CD4-positive, alpha-beta T cell treated with Interleukin-4 for 1 hour (primary cell): ENCODE measurements around the gene MITF.
"Not testable (repeated sequence)": the region's sequence is repeated elsewhere in the genome, so short reads cannot be mapped to it uniquely, and the experiment has no call there.

Experiments
- DNase-seq, 2 donors: peaks; one replicate each; pipeline ENCODE4 v3.0.0-alpha.2; 2020 to 2022

Gene MITF

GRCh38 chr3:69879051-69879450 is 139.8 kb downstream of the MITF start:
- no peak for DNase-seq

- DNase-seq, result no peak
Measured at GRCh38 chr3:69880069-69880640, 140.9 kb downstream of the MITF start.

- no peak for DNase-seq
Measured at GRCh38 chr3:69881051-69881450, 141.8 kb downstream of the MITF start.

GRCh38 chr3:69881756-69882428 is 142.6 kb downstream of the MITF start:
- DNase-seq, result no peak

DNA sequence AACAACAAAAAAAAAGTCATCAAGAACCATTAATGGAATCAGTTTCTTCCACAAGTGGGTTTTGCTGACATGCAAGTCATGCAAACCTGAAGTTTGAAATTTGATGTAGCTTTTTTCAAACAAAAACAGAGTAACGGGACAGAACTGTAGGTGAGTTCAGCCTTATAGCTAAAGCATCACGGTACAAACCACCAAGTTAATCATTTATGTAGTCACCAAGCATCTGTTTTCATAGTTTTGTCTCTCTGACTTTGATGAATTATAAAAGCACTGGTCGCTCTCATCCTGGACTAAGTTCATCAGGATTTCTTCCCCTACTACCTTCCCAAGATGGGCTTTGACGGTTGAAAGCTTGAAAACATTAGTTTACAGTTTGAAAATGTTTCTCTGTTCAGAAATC is 143.3 kb downstream of the MITF start:
- no peak for DNase-seq

GRCh38 chr3:69888040-69888942 is 149.0 kb downstream of the MITF start:
- no peak for DNase-seq

- DNase-seq, result no peak
Measured at GRCh38 chr3:69888943-69889315, 149.7 kb downstream of the MITF start.

DNA sequence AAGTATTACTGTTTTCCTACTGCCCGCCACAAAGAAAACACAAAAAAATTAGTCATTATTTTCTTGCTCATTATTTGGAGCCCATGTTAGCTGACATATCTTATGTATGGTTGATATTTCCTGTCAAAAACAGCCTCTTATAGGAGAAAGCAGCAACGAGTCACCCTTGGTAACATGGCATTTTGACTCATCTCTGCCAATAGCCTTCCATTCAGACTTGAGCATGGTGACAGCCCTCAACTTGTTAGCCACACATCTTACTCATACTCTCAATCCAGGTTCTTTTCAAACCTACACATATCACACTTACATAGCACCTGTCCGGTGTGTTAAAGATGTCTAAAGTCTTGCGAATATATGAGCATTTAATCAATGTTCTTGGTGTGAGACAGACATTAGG is 150.8 kb downstream of the MITF start:
- no peak for DNase-seq

DNA sequence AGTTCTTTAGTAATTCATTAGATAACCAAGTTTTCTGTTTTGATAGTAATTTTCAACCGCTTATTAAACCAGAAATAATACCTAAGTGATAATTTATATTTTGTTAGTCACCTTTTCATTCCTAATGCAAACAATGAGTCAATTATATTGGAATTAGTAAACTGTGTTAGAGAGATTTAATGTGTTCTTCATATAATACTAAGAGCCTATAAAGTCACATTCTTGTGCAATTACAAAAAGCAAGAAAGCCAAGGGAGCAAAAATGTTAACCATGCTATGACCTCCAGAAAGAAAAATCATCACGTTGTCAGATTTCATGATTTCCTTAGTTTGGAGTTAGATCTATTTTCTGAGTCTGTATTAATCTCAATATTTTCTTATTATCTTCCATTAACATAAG is 151.4 kb downstream of the MITF start:
- no peak for DNase-seq

- DNase-seq, result no peak
Measured at GRCh38 chr3:69892706-69893105, 153.4 kb downstream of the MITF start.

DNA sequence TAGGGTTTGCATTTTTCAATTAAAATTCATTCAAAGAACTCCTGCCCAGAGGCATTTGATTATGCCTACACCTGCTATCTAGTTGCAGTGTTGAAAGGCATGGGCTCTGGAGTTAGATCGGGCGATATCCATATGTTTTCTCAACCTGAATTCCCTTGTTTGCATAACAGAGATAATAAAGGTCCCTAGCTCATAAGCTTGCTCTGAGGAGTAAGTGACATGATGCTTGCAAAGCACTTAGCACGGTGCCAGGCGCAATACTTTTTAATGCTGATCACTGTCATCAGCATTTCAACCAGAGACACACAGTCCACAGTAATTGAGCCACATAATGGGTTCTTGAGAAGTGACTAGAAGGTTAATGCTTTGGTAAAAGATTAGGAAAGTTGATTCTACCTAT is 154.0 kb downstream of the MITF start:
- DNase-seq, result no peak

DNA sequence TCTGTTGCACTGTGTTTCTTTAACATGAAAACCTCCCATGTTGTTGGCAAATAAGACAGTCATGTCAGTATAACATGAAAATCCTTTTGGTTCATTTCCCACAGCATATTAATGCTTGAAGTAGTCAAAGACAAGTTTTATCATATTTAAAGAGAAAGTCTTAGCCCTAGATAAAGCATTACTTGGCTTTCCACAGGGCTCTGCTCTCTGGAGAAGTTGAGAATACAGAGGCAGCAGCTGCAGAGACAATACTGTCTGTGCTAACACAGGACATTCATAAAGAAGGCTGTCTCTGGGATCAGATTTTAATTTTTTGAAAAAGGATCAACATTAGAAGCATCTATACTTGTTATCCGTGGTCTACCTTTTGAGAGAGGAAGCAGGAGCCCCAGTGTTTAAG is 156.8 kb downstream of the MITF start:
- DNase-seq, result no peak

GRCh38 chr3:69900331-69900730 is 161.1 kb downstream of the MITF start:
- no peak for DNase-seq

DNA sequence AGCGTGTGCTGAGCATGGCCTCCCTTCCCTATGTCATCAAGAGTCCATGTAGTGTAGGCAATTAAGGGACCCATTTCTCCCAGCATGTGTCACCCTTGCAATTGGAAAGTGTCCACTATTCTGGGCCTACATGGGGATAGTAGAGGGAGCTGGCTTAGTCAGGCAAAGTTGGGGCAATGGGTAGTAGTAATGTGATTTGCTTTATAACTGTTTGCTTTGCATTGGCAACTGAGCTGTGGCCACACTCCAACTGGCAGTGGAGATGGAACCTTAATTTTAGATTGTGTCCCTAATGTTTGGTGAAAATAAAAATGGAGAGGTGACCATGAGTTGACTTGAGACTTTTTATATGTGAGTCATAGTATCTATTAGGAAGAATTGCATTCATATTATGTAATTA is 162.5 kb downstream of the MITF start:
- no peak for DNase-seq

DNA sequence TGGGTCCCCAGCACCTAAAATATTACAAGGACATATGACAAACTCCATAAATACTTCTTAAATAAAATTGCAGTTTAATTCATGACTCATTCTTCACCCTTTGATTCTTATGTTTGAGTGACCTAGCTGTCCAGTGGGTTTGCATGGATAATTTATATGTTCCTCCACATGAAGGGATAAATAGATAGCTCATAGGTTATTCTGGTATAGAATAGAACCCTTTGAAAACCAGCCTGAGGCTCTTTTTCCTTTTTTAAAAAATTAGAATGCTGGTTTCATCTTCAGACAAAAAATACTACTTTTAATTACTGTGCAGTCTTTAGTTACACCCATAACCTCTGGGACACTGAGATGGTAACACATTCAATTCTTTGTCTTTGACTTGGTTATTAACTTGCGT is 163.1 kb downstream of the MITF start:
- DNase-seq, result no peak

GRCh38 chr3:69906351-69906966 is 167.2 kb downstream of the MITF start:
- no peak for DNase-seq

DNA sequence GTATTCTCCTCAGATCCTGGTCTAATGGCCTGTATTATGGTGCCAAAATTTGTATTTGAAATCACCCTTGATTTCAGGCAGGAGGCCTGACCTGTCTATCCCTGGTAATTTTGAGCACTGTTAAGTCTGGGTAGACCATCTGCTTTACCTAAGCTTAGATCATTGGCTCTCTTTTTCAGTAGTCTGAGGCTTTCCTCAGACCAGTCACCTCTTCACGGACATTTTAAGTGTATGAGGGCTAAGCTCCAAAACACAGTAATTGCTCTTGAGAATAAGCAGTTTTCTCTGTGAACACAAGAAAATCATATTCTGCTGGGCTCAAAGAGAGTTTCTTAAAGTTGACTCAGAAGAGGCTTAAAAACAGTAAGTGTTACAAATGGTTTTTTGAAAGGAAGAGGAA is 168.3 kb downstream of the MITF start:
- DNase-seq, result no peak

DNA sequence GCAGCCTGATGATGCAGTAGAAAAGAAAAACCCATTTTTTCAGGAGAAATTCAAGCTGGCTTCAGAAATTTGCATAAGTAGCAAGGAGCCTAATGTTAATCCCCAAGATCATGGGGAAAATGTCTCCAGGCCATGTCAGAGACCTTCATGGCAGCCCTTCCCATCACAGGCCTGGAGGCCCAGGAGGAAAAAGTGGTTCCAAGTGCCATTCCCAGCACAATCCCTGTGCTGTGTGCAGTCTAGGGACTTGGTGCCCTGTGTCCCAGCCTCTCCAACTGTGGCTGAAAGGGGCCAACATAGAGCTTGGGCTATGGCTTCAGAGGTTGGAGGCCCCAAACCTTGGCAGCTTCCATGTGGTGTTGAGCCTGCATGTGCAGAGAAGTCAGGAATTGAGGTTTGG is 170.6 kb downstream of the MITF start:
- DNase-seq, result not testable (repeated sequence)

DNA sequence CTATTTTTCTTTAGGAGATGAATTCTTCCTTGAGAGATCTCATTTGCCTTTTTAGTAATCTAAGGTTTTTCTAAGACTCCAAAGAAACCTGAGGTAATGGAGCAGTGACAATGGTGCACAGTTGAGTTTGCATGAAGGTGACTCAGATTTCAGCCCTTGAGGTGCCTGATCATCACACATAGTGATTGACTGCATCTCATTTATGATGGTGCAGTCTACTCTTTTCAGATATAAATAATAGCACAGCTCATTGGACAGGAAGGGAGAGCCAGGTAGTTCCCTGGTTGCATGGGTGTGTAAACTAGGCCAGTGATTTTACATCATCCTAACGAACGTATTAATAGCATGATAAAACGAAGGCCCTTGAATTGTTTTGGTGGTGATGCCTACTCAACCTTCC is 174.2 kb downstream of the MITF start:
- no peak for DNase-seq

DNA sequence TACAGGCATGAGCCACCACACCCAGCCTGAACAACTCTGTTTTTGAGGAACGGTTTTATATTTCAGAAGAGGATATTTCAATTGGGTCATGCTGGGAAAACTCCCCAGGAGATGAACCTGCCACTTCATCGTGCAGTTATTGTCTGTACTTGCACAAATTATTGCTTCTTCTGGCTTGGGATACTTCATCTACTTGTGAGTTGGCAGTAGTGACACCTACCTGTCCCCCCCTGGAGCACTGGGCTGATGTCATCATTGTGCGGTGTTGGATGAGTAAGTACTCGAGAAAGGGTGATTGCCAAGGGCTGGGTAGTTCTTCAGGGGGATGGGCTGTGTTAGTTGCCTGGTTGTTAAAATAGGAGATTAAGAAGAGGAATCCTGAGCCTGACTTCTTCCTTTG is 175.1 kb downstream of the MITF start:
- DNase-seq, result no peak

GRCh38 chr3:69915726-69916125 is 176.5 kb downstream of the MITF start:
- no peak for DNase-seq

DNA sequence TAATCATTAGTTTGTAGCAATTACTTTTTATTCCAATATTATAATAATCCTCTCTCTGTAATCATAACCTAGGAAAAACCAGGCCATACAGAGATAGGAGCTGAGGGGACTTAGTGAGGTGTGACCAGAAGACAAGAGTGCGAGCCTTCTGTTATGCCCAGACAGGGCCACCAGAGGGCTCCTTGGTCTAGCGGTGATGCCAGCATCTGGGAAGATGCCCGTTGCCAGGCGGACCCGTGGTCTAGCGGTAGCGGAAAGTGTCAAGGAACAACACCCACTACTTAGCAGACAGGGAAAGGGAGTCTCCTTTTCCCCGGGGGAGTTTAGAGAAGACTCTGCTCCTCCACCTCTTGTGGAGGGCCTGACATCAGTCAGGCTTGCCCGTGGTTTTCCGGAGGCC is 180.7 kb downstream of the MITF start:
- not testable (repeated sequence) for DNase-seq

GRCh38 chr3:69921651-69922050 is 182.4 kb downstream of the MITF start:
- no peak for DNase-seq

- no peak for DNase-seq
Measured at GRCh38 chr3:69922521-69923000, 183.3 kb downstream of the MITF start.
